ENCODE data around the gene AIG1. TPM values are rescaled to one million over a fixed set of nuclear protein-coding genes. Genes with fewer than 3 reads are reported as not detected.
"Not testable (repeated sequence)": the region's sequence is repeated elsewhere in the genome, so short reads cannot be mapped to it uniquely, and the experiment has no call there.

Gene AIG1
- total RNA-seq, 2 donors from 2014 or later, result 15.6 to 27.0 TPM

GRCh38 chr6:143322386-143322785, 261.7 kb downstream of the AIG1 start:
- intact Hi-C loops (cut with DNase I, micrococcal nuclease), result no loop called here
- DNase-seq (no peak), ATAC-seq (no peak)

- DNase-seq, result no peak
- intact Hi-C loops (cut with DNase I, micrococcal nuclease), result no loop called here
- ATAC-seq, result peak; percentile 33
Measured at GRCh38 chr6:143323729-143324470, 263.2 kb downstream of the AIG1 start.

- intact Hi-C loops (cut with DNase I, micrococcal nuclease), result no loop called here
- no peak for ATAC-seq
- no peak for DNase-seq
Measured at GRCh38 chr6:143325379-143326140, 264.9 kb downstream of the AIG1 start.

DNA sequence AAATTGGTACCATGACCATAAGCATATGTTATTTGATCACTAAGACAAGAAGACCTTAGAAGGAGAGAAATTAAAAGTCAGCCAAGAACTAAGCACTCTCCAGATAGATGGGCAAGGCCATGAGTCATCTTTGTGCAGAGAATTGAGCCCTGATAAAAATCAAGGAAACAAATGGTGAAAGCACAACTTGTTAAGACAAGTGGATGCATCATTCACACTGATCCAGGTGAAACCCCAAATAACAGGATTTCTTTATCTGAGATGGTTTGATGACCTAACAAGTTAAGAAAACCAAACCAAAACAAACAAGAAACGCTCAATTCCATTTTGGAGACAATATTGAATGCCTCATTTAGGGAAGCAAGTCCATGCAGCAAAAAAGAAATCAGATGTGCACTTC, 268.2 kb downstream of the AIG1 start:
- intact Hi-C loops (cut with DNase I, micrococcal nuclease), result no loop called here
- no peak for ATAC-seq

DNA sequence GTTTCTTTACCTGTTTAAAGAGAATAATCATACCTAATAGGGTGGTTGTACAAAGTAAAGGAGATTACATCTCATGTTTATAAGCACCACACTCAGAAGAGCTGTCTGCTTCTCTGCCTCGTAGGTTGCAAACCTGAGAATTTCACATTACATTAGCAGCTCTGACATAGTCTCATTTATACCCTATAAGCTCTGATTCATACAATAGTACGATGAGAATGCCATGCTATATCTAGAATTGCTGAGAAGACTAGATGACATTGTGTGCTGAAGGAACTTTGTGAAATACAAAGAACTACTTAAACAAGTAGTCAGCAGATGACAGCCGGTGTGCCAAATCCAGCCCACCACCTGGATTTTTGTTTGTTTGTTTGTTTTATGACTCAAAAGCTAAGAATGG, 268.6 kb downstream of the AIG1 start:
- ATAC-seq (no peak), DNase-seq (no peak)
- intact Hi-C loops (cut with DNase I, micrococcal nuclease), result no loop called here

More for the DNA sequence above, 268.2 kb downstream of the AIG1 start:
- no peak for DNase-seq

DNA sequence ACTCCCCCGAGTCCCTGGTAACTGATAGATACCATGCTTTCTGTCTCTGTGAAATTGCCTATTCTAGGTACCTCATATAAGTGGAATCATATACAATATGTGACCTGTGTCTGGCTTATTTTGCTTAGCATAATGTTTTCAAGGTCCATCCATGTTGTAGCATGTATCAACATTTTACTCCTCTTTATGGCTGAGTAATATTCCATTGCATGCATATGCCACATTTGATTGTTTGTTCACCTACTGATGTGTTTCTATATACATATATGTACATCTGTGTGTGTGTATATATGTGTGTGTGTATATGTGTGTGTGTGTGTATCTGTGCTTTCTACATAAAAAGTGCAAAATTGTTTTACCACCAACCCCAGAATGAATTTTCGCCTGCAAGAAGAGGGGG, 270.7 kb downstream of the AIG1 start:
- intact Hi-C loops (cut with DNase I, micrococcal nuclease), result no loop called here
- ATAC-seq (no peak), DNase-seq (no peak)

GRCh38 chr6:143332153-143332845, 271.6 kb downstream of the AIG1 start:
- no peak for DNase-seq
- ATAC-seq, result no peak
- intact Hi-C loops (cut with DNase I, micrococcal nuclease), result no loop called here

DNA sequence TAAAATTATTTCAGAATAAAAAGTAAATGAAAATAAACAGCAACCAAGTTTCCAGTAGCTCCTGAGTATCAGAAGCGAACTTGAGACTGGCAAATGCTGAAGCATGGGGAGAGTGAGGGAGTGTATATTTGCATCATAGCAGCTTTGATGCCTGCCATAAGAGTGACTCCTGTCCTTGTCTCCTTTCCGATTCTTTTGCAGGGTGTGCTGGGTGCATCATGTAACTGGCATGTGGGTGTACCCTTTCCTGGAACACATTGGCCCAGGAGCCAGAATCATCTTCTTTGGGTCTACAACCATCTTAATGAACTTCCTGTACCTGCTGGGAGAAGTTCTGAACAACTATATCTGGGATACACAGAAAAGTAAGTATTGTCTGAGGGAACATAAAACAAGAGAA, 272.4 kb downstream of the AIG1 start:
- intact Hi-C loops (cut with DNase I, micrococcal nuclease), result no loop called here
- ATAC-seq (no peak), DNase-seq (no peak)

DNA sequence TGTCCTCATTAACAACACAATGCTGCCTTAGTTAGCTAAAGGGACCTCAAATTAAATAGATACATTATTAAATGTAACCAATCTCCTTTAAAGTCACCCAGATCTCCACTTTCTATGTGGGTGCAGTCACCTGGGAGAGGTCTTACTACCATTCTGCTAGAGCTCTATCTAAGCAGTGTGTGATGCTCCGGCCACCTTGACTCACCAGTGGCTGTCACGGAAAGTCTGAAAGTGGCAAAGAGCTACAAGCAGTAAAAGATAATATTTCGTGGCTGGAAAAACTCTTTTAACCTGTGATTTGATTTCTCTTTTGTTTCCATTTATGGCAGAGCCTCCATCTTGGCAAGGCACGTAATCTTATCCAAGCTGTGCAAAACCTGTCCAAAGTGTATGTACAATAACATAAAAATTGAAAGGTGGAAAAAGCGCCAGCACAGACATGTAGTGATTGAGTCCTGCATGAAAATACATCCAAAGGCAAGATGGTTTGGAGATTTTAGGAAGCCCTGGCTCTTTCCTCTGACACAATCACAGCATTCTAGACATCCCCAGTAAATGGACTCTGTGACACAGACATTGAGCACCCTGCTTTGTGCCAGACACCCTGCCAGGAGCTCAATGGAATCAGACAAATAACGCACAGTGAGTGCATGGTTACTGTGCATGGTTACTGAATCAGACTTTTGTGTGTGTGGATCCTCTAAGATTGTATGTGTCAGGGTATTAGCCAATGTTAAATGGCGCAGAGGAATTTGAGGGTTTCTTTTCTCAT, 273.2 kb downstream of the AIG1 start:
- ATAC-seq, result no peak
- no peak for DNase-seq
- intact Hi-C loops (cut with DNase I, micrococcal nuclease), result no loop called here

GRCh38 chr6:143335865-143336264, 275.2 kb downstream of the AIG1 start:
- DNase-seq, result no peak
- intact Hi-C loops (cut with DNase I, micrococcal nuclease), result no loop called here
- no peak for ATAC-seq

- DNase-seq (no peak), ATAC-seq (no peak)
- intact Hi-C loops (cut with DNase I, micrococcal nuclease), result no loop called here
Measured at GRCh38 chr6:143336446-143337152, 275.9 kb downstream of the AIG1 start.

- intact Hi-C loops (cut with DNase I, micrococcal nuclease), result no loop called here
- DNase-seq, result peak in 1 of 2 donors; percentile 32
- no peak for ATAC-seq
Measured at GRCh38 chr6:143337201-143337949, 276.7 kb downstream of the AIG1 start.

GRCh38 chr6:143339223-143339622, 278.5 kb downstream of the AIG1 start:
- intact Hi-C loops (cut with DNase I, micrococcal nuclease), result no loop called here
- DNase-seq, result no peak
- no peak for ATAC-seq

DNA sequence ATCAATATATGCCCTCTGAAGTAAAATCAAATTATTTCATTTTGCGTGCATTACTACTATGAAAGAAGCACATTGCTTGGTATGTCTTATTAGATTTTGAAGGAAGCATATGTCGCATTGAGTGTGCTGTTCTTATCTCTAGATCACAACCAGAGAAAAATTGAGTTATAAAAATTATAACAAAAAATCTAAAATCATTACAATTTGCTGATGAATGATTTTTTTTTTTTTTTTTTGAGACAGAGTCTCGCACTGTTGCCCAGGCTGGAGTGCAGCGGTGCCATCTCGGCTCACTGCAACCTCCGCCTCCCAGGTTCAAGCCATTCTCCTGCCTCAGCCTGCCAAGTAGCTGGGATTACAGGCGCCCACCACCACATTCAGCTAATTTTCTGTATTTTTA, 284.8 kb downstream of the AIG1 start:
- intact Hi-C loops (cut with DNase I, micrococcal nuclease); ATAC-seq; DNase-seq: not testable (repeated sequence)

DNA sequence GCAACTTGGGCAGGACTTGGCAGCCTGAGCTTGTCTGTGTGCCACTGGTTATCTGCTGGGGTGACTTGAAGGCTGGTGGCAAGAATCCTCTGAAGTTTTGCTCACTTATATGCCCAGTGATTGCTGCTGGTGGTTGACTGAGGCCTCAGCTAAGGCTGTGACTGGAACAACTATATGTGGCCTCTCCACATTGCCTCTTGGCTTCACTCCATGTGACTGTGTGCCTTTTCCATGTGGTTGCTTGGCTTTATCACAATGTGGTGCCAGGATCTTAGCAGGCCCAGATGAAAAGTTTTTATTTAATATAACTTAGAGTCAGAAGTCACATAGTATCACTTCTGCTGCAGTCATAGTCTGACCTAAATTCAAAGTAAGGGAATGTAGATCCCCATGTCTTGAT, 285.3 kb downstream of the AIG1 start:
- intact Hi-C loops (cut with DNase I, micrococcal nuclease), result no loop called here
- ATAC-seq (no peak), DNase-seq (no peak)

DNA sequence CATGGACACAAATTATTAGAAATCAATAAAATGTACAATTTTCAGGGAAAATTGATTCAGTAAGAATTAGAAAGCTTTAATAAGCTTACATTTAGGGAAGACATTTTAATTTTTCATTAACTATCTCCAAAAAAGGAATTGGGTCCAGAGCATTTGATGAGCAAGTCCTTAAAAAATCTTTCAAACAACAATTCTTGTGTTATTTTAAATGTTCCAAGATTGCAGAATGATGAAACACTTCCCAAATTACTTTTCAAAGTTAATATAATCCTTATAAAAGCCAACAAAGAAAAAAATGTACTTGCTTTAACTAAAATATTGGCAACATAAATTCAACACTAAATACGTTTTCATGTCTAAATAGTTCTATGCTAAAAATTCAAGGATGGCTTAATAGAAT, 287.8 kb downstream of the AIG1 start:
- ATAC-seq (no peak), DNase-seq (no peak)
- intact Hi-C loops (cut with DNase I, micrococcal nuclease), result no loop called here

- intact Hi-C loops (cut with DNase I, micrococcal nuclease), result no loop called here
- ATAC-seq (no peak), DNase-seq (no peak)
Measured at GRCh38 chr6:143349530-143349929, 288.8 kb downstream of the AIG1 start.
